H9 (cell line): Measurements from ENCODE around the gene KRT85. TPM values are rescaled to one million over a fixed set of nuclear protein-coding genes. Genes with fewer than 3 reads are reported as not detected.
"Not testable (repeated sequence)": the region's sequence is repeated elsewhere in the genome, so short reads cannot be mapped to it uniquely, and the experiment has no call there.

Experiments used
- DNase-seq: peaks from one replicate; pipeline ENCODE4 v3.0.0-alpha.2; 2017
- H2AFZ ChIP-seq: one replicate; pipeline ENCODE4 v1.6.1; 2013; ENCODE audit warnings: mild to moderate bottlenecking, low read length, control low read depth, moderate library complexity
- H2AK5ac ChIP-seq: 2 replicates; pipeline ENCODE4 v1.6.1; 2013; ENCODE audit warnings: low read length, control low read depth, mixed read lengths; ENCODE audit not compliant: insufficient read length
- H2BK120ac ChIP-seq: one replicate; pipeline ENCODE4 v1.6.1; 2013; ENCODE audit warnings: low read depth, mild to moderate bottlenecking, low read length, control low read depth, inconsistent platforms; ENCODE audit not compliant: poor library complexity, severe bottlenecking
- H2BK12ac ChIP-seq: 2 replicates; pipeline ENCODE4 v1.6.1; 2013; ENCODE audit warnings: low read length, control low read depth, mixed read lengths, low read depth; ENCODE audit not compliant: insufficient read length
- H2BK15ac ChIP-seq: 2 replicates; pipeline ENCODE4 v1.6.1; 2013; ENCODE audit warnings: low read depth, low read length, control low read depth
- H2BK20ac ChIP-seq: one replicate; pipeline ENCODE4 v1.6.1; 2013; ENCODE audit warnings: low read depth, mild to moderate bottlenecking, low read length, control low read depth, inconsistent platforms; ENCODE audit not compliant: poor library complexity, severe bottlenecking
- H2BK5ac ChIP-seq: 2 replicates; pipeline ENCODE4 v1.6.1; 2013; ENCODE audit warnings: low read length, control low read depth, mixed read lengths; ENCODE audit not compliant: insufficient read length
- H3K14ac ChIP-seq: 2 replicates; pipeline ENCODE4 v1.6.1; 2013; ENCODE audit warnings: low read length, control low read depth; ENCODE audit not compliant: insufficient read depth
- H3K18ac ChIP-seq: 2 replicates; pipeline ENCODE4 v1.6.1; 2013; ENCODE audit warnings: low read depth, mild to moderate bottlenecking, mixed read lengths, low read length, control low read depth; ENCODE audit not compliant: insufficient read length
- H3K23ac ChIP-seq: 2 replicates; pipeline ENCODE4 v1.6.1; 2013; ENCODE audit warnings: low read length, control low read depth, mixed read lengths, low read depth; ENCODE audit not compliant: insufficient read length
- H3K23me2 ChIP-seq: 2 replicates; pipeline ENCODE4 v1.6.1; 2013; ENCODE audit warnings: low read depth, mild to moderate bottlenecking, mixed read lengths, low read length, control low read depth; ENCODE audit not compliant: insufficient read length, poor library complexity, severe bottlenecking
- H3K27ac ChIP-seq: 2 replicates; pipeline ENCODE4 v1.5.1; 2013; ENCODE audit warnings: low read length, control low read depth, mixed read lengths, low read depth; ENCODE audit not compliant: insufficient read length
- H3K27me3 ChIP-seq: 2 replicates; pipeline ENCODE4 v1.6.1; 2013; ENCODE audit warnings: low read length, control low read depth, inconsistent platforms; ENCODE audit not compliant: insufficient read depth
- H3K4ac ChIP-seq: 2 replicates; pipeline ENCODE4 v1.6.1; 2013; ENCODE audit warnings: low read depth, mild to moderate bottlenecking, control low read depth, inconsistent platforms, low read length, moderate library complexity
- H3K4me1 ChIP-seq: 2 replicates; pipeline ENCODE4 v1.6.1; 2013; ENCODE audit warnings: low read length, control low read depth, inconsistent platforms; ENCODE audit not compliant: insufficient read depth
- H3K4me2 ChIP-seq: 2 replicates; pipeline ENCODE4 v1.6.1; 2013; ENCODE audit warnings: low read length, control low read depth, mixed read lengths; ENCODE audit not compliant: insufficient read length, insufficient read depth
- H3K56ac ChIP-seq: 2 replicates; pipeline ENCODE4 v1.6.1; 2013; ENCODE audit warnings: low read depth, mild to moderate bottlenecking, mixed read lengths, low read length, control low read depth; ENCODE audit not compliant: insufficient read length
- H3K79me1 ChIP-seq: 2 replicates; pipeline ENCODE4 v1.6.1; 2013; ENCODE audit warnings: low read depth, mild to moderate bottlenecking, moderate library complexity, low read length, control low read depth, inconsistent platforms; ENCODE audit not compliant: insufficient read depth, poor library complexity, severe bottlenecking
- H3K79me2 ChIP-seq: 2 replicates; pipeline ENCODE4 v1.6.1; 2013; ENCODE audit warnings: low read length, control low read depth, inconsistent platforms; ENCODE audit not compliant: insufficient read depth
- H3K9ac ChIP-seq: 2 replicates; pipeline ENCODE4 v1.6.1; 2013; ENCODE audit warnings: low read length, control low read depth, mixed read lengths; ENCODE audit not compliant: insufficient read length; ENCODE audit errors: extremely low read depth
- H3K9me3 ChIP-seq: one replicate; pipeline ENCODE4 v1.6.1; 2013; ENCODE audit warnings: low read depth, low read length, inconsistent platforms; ENCODE audit not compliant: control insufficient read depth
- H3T11ph ChIP-seq: one replicate; pipeline ENCODE4 v1.6.1; 2013; ENCODE audit warnings: mild to moderate bottlenecking, low read length, control low read depth, inconsistent platforms
- H4K20me1 ChIP-seq: one replicate; pipeline ENCODE4 v1.6.1; 2013; ENCODE audit not compliant: control insufficient read depth, insufficient read length, insufficient read depth
- H4K5ac ChIP-seq: 2 replicates; pipeline ENCODE4 v1.6.1; 2013; ENCODE audit warnings: low read depth, mild to moderate bottlenecking, mixed read lengths, low read length, control low read depth; ENCODE audit not compliant: insufficient read length
- H4K8ac ChIP-seq: replicated peaks from 2 replicates; pipeline ENCODE4 v1.6.1; 2013; ENCODE audit warnings: low read length, control low read depth, mixed read lengths, low read depth; ENCODE audit not compliant: insufficient read length
- H4K91ac ChIP-seq: 2 replicates; pipeline ENCODE4 v1.6.1; 2013; ENCODE audit warnings: low read depth, mild to moderate bottlenecking, moderate library complexity, mixed read lengths, low read length, control low read depth; ENCODE audit not compliant: insufficient read length
- H3K27ac Mint-ChIP-seq, 3 experiments: 2 replicates in 2 of 3; 3 replicates in 1 of 3; pipeline ENCODE4 v1.8.0; 2020 to 2021; ENCODE audit warnings: mixed read lengths in 3 of 3, mild to moderate bottlenecking in 1 of 3, moderate library complexity in 1 of 3
- H3K27me3 Mint-ChIP-seq: 2 replicates; pipeline ENCODE4 v1.8.0; 2021; ENCODE audit warnings: low read depth, mild to moderate bottlenecking, moderate library complexity, mixed read lengths
- H3K36me3 Mint-ChIP-seq, 3 experiments: 2 replicates in 2 of 3; 3 replicates in 1 of 3; pipeline ENCODE4 v1.8.0; 2020 to 2021; ENCODE audit warnings: low read depth in 3 of 3, mixed read lengths in 3 of 3; ENCODE audit not compliant: insufficient read depth in 1 of 3
- H3K4me1 Mint-ChIP-seq, 2 experiments: 2 replicates each; pipeline ENCODE4 v1.8.0; 2020; ENCODE audit warnings: mixed read lengths in 2 of 2
- H3K4me3 Mint-ChIP-seq, 2 experiments: 2 replicates in 1 of 2; 3 replicates in 1 of 2; pipeline ENCODE4 v1.8.0; 2020 to 2021; ENCODE audit warnings: mild to moderate bottlenecking in 2 of 2, mixed read lengths in 2 of 2, moderate library complexity in 1 of 2
- H3K9me3 Mint-ChIP-seq, 2 experiments: 2 replicates in 1 of 2; 3 replicates in 1 of 2; pipeline ENCODE4 v1.8.0; 2020; ENCODE audit warnings: mild to moderate bottlenecking in 2 of 2, mixed read lengths in 2 of 2, moderate library complexity in 1 of 2
- CTCF ChIP-seq: fragments of 200-600 bp; sonication (generic); conservative IDR thresholded peaks from 3 replicates; pipeline ENCODE4 v1.8.0; 2021; ENCODE audit warnings: antibody characterized with exemption, mild to moderate bottlenecking
- WGBS: extraction: QIAGEN DNeasy Blood & Tissue Kit; methylation state at CpG from one replicate; pipeline ENCODE4 v1.1.7; 2013; ENCODE audit warnings: missing lambda C conversion rate, low lambda C conversion rate, mixed read lengths; ENCODE audit not compliant: insufficient read length; ENCODE audit errors: extremely low coverage; 5-methylcytosine and 5-hydroxymethylcytosine counted together
- total RNA-seq: library from RNA; stranded (reverse); gene quantifications from 2 replicates; pipeline ENCODE4 v1.2.1, GENCODE V29; 2021

Gene KRT85
- total RNA-seq, 1 experiment from 2014 or later = not detected

- not testable (repeated sequence) for H2BK12ac ChIP-seq, H3K14ac ChIP-seq, H3K79me1 ChIP-seq, H4K8ac ChIP-seq, H3K4me1 ChIP-seq, H3K23me2 ChIP-seq, H4K91ac ChIP-seq, H3K27me3 ChIP-seq, H3K23ac ChIP-seq, H3K4ac ChIP-seq, H3K27ac Mint-ChIP-seq, H4K5ac ChIP-seq, H3T11ph ChIP-seq, H2BK15ac ChIP-seq, H2AK5ac ChIP-seq, H4K20me1 ChIP-seq, H2AFZ ChIP-seq, H2BK20ac ChIP-seq, H3K79me2 ChIP-seq, H3K9ac ChIP-seq, H3K36me3 Mint-ChIP-seq, H3K56ac ChIP-seq, H3K4me1 Mint-ChIP-seq, H3K9me3 ChIP-seq, H2BK5ac ChIP-seq, H3K9me3 Mint-ChIP-seq, H2BK120ac ChIP-seq, H3K4me3 Mint-ChIP-seq, H3K18ac ChIP-seq, H3K27ac ChIP-seq, H3K4me2 ChIP-seq
- DNase-seq = peak; percentile 87
- WGBS = no CpG with 5 or more reads among the region's 9 CpGs
- TF ChIP-seq CTCF = peak; percentile 75
- peaks cover 47% of the 10 kb centered on the region for H3K27me3 Mint-ChIP-seq
Observed at GRCh38 chr12:52315721-52316120, 51.6 kb downstream of the KRT85 start.
